Lower leg skin (tissue), 4 donors: ENCODE results near the gene GFM2. TPM values are rescaled to one million over a fixed set of nuclear protein-coding genes. Genes with fewer than 3 reads are reported as not detected.

ENCODE experiments used
- DNase-seq, 2 donors: peaks; one replicate each; pipeline ENCODE4 v3.0.0-alpha.2; 2019; ENCODE audit warnings: low spot score in 2 of 2
- H3K4me3 ChIP-seq: fragments of 200-600 bp; sonication (generic); 2 replicates; pipeline ENCODE4 v1.5.1; 2017; ENCODE audit warnings: mild to moderate bottlenecking, low read depth; ENCODE audit not compliant: poor library complexity, severe bottlenecking
- CTCF ChIP-seq, 3 donors: fragments of 450-650 bp; IDR thresholded peaks; one replicate each; pipeline ENCODE4 v1.5.1; 2016; ENCODE audit warnings: antibody characterized with exemption in 3 of 3, mild to moderate bottlenecking in 3 of 3, moderate library complexity in 2 of 3
- POLR2A ChIP-seq, 2 donors: fragments of 450-650 bp; IDR thresholded peaks; one replicate each; pipeline ENCODE4 v1.6.1; 2016 to 2017; ENCODE audit warnings: antibody characterized with exemption in 2 of 2, mild to moderate bottlenecking in 1 of 2, moderate library complexity in 1 of 2
- WGBS, 2 donors: methylation state at CpG; one replicate each; pipeline ENCODE4 v1.1.5; 2018; 5-methylcytosine and 5-hydroxymethylcytosine counted together
- intact Hi-C: fragments of 100-400 bp; cut with DNase I; formaldehyde crosslinking; loops from one replicate; pipeline ENCODE4 v1.15.0; 2023; ENCODE audit warnings: low total_unique reads
- total RNA-seq, 4 donors: library from RNA; depleted of rRNA; stranded (reverse); fragments of >200 nt; gene quantifications; one replicate each; pipeline ENCODE4 v1.1.0, GENCODE V29; 2016

Gene GFM2
- total RNA-seq, 4 donors from 2014 or later = 16.7 to 19.9 (median 19.6) TPM

- no peak overlapping the region for H3K4me3 ChIP-seq
- DNase-seq = no peak
- WGBS, 2 donors = 94 to 99% methylated on average over 4 of the region's 4 CpGs
- intact Hi-C loops = no loop called here
- TF ChIP-seq POLR2A (IDR thresholded peaks at IDR 0.05) (no peak), CTCF (IDR thresholded peaks at IDR 0.05) (no peak)
Observed at GRCh38 chr5:74738406-74738805, 28.5 kb downstream of the GFM2 start.

GRCh38 chr5:74736759-74737158 lies 30.2 kb downstream of the GFM2 start:
- 83 to 94% methylated on average over 6 of the region's 6 CpGs for WGBS, 2 donors
- DNase-seq = no peak
- TF ChIP-seq CTCF (IDR thresholded peaks at IDR 0.05) = no peak
- no peak for TF ChIP-seq POLR2A (IDR thresholded peaks at IDR 0.05)
- intact Hi-C loops = no loop called here
- H3K4me3 ChIP-seq = no peak overlapping the region

GRCh38 chr5:74725331-74725730 lies 41.6 kb downstream of the GFM2 start:
- TF ChIP-seq CTCF (IDR thresholded peaks at IDR 0.05) = no peak
- TF ChIP-seq POLR2A (IDR thresholded peaks at IDR 0.05) = no peak
- no peak overlapping the region for H3K4me3 ChIP-seq
- intact Hi-C loops = no loop called here
- DNase-seq = no peak
- 86 to 96% methylated on average over 1 of the region's 1 CpG for WGBS, 2 donors

GRCh38 chr5:74722271-74722670 lies 44.6 kb downstream of the GFM2 start:
- TF ChIP-seq CTCF (IDR thresholded peaks at IDR 0.05) = no peak
- no peak for TF ChIP-seq POLR2A (IDR thresholded peaks at IDR 0.05)
- DNase-seq = no peak
- intact Hi-C loops = no loop called here
- H3K4me3 ChIP-seq = no peak overlapping the region
- 45 to 48% methylated on average over 1 of the region's 1 CpG for WGBS, 2 donors

- 56 to 73% methylated on average over 1 of the region's 1 CpG for WGBS, 2 donors
- no peak for DNase-seq
- no peak for TF ChIP-seq POLR2A (IDR thresholded peaks at IDR 0.05)
- TF ChIP-seq CTCF (IDR thresholded peaks at IDR 0.05) = no peak
- intact Hi-C loops = no loop called here
- no peak overlapping the region for H3K4me3 ChIP-seq
Observed at GRCh38 chr5:74717596-74717995, 49.3 kb downstream of the GFM2 start.

- intact Hi-C loops = no loop called here
- no peak for DNase-seq
- no peak overlapping the region for H3K4me3 ChIP-seq
- TF ChIP-seq CTCF (IDR thresholded peaks at IDR 0.05) (no peak), POLR2A (IDR thresholded peaks at IDR 0.05) (no peak)
- 80 to 87% methylated on average over 4 of the region's 4 CpGs for WGBS, 2 donors
Observed at GRCh38 chr5:74693191-74693590, 73.7 kb downstream of the GFM2 start.
